HG03060 (cell line): Measurements from ENCODE around the gene SKI.

Experiments used
- ATAC-seq: cut with Tn5 transposase; IDR thresholded peaks from one replicate; pipeline ENCODE4 v1.9.1; 2021; ENCODE audit warnings: low read depth, moderate number of reproducible peaks; ENCODE audit not compliant: unreplicated experiment

SKI gene

DNA sequence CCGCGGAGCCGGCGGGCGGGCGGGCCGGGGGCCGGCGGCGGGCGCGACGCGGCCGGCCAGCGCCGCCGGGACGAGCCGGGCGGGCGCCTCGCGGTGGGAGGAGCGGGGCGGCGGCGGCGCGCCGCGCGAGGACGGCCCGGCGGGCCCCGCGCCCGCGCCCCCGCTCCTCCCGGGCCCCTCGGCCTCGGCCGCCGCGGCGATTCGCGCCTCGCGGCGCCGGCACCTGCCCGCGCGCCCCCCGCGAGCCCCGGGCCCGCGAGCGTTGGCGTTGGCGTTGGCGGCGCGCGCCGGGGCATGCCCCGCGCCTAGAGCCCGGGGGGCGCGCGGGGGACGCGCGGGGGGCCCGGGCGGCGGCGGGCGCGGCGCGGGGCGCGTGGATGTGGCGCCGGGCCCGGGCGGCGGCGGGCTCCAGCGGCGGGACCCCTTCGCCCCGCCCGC, at the start of gene SKI:
Gene SKI, plus strand, starts transcription at position 163 of the 438 bp plus-strand sequence. CDS start 448 bp downstream, outside the sequence.
- ATAC-seq = no peak

- ATAC-seq = no peak
These were observed 49.2 kb upstream of the SKI start for GRCh38 chr1:2178875-2179274.

DNA sequence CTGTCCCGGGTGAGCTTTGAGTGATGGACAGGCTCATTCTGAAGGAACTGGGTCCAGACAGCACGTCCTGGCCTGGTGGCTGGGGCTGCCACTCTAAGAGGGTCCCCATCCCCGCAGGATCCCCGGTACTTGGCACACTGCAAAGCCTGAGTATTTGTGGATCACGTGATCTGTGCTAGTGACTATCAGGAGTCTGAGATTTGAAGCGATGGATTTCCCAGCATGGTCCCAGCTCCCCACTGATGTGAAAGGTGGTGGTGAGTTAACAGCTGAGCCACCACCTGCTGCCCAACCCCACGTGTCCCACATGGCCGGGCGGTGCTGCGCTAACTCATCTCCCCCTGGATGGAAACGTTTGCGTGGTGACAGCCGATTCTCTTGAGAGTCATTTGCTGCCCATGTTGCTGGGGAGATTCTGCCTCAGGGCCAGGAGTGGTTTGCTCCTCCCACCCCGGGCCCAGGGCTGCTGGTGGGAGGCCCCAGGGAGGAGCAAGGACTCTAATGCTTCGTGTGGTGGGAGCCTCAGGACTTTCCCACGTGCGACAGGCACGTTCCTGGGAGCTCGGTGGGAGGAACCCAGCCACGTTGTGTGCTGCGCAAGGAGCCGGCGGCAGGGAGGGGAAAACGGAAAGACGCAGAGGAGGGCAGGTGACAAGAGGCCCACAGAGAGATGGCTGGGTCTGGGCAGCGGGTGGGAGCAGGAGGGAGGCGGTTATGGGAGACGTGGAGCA, 48.7 kb upstream of the SKI start:
- ATAC-seq = no peak

DNA sequence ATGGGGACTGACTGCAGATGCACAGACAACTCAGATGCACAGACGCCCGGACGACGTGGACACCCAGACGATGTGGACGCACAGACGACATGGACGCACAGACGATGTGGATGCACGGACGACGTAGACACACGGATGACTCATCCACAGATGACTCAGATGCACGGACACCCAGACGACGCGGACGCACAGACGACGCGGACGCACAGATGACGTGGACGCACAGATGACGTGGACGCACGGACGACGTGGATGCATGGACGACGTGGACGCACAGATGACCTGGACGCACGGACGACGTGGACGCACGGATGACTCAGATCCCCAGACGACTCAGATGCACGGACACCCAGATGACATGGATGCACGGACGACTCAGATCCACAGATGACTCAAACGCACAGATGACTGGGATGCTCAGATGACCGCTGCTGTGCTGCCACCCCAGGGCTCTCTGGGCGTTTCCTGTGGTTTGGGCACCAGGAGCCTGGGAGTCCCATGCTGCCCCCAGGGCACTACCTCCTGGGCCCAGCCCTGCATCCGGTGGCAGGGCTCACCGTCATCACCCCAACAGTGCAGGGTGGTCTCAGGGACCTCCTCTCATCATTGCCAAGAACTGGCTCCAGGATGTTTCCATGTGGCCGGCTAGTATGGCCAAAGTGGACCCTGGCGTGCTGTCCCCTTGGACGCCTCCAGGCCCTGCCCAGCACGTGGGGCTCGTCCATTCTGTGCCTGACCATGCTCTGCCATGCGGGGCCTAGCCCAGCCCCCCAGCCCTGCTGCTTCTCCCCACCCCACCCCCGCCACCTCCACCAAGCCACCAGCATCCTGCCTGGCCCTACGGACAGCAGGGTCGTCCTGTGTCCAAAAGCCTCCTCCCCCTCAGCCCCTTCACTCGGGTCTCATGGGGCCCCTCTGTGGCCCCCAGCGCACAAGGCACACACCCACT, 47.5 kb upstream of the SKI start:
- ATAC-seq = no peak

GRCh38 chr1:2181271-2181670, 46.8 kb upstream of the SKI start:
- no peak for ATAC-seq

- no peak for ATAC-seq
These were observed 46.4 kb upstream of the SKI start for GRCh38 chr1:2181752-2182151.

- ATAC-seq = no peak
These were observed 45.7 kb upstream of the SKI start for GRCh38 chr1:2182376-2182775.

DNA sequence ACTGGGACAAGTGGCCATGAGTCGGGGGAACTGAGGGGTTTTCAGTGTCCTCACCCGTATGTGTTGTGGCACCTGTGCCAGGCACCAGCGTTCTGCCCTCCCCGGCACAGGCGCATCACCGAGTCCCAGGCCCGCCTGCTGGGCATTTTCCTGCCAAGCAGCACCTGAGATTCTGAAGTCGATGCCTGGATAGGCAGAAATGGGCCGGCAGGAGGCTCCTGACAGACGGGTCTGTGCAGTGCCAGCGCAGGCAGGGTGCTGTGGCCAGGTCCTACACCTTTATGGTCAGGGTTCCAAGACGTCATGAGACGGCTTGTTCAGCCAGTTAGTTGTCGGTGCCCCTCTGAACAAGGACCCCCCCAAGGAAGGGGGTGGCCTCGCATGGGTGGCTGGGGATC, 44.2 kb upstream of the SKI start:
- no peak for ATAC-seq

- no peak for ATAC-seq
These were observed 43.6 kb upstream of the SKI start for GRCh38 chr1:2184531-2184930.

DNA sequence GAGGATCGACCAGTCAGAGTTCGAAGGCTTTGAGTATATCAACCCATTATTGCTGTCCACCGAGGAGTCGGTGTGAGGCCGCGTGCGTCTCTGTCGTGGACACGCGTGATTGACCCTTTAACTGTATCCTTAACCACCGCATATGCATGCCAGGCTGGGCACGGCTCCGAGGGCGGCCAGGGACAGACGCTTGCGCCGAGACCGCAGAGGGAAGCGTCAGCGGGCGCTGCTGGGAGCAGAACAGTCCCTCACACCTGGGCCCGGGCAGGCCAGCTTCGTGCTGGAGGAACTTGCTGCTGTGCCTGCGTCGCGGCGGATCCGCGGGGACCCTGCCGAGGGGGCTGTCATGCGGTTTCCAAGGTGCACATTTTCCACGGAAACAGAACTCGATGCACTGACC, 43.2 kb upstream of the SKI start:
- no peak for ATAC-seq

DNA sequence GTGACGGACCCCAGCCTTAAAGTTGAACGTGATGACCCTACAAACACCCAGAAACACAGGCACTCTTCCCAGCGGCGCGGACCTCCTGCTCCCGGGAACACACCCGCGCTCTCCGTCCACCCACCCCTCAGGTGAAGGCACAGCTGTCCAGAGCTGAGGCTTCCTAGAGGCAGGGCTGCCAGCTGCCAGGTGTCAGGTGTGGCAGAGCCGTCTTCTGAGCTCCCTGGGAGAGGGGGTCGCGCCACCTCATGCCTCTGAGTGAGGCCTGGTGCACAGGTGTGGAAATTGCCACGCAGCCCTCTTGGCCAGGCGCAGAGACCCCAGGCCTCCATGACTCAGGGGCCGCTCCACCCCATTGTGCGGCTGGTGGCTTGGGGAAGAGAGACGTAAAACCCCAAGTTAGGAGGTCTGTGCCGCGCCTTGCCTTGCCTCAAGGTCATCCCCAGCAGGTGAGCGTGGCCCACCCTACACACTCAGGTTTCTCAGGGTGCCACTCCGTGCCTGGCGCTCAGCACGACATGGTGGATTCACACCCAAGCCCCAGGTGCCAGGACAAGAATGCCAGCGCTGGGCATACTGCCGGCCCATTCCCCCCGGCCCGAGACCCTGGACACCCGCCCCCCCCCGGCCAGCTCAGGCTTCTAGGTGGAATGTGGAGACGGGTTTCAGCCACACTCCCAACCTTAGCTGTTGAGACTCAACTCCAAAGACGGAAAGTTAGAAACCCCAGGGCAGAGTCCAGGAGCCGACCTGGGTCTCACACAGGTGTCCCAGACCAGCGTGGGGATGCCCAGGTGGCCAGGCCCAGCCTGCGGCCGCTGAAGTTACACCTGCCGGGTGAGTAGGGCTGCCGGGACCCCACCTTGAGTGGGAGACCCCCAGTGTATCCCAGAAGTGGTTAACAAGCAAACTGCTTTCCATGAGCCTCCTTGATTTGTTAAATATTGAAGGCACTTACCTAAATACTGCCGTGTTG, 42.0 kb upstream of the SKI start:
- no peak for ATAC-seq

- no peak for ATAC-seq
These were observed 41.2 kb upstream of the SKI start for GRCh38 chr1:2186901-2187300.

- no peak for ATAC-seq
These were observed 40.5 kb upstream of the SKI start for GRCh38 chr1:2187619-2188018.

GRCh38 chr1:2188336-2188735, 39.8 kb upstream of the SKI start:
- no peak for ATAC-seq

- ATAC-seq = no peak
These were observed 38.4 kb upstream of the SKI start for GRCh38 chr1:2189459-2190425.

- no peak for ATAC-seq
These were observed 37.6 kb upstream of the SKI start for GRCh38 chr1:2190491-2190976.

DNA sequence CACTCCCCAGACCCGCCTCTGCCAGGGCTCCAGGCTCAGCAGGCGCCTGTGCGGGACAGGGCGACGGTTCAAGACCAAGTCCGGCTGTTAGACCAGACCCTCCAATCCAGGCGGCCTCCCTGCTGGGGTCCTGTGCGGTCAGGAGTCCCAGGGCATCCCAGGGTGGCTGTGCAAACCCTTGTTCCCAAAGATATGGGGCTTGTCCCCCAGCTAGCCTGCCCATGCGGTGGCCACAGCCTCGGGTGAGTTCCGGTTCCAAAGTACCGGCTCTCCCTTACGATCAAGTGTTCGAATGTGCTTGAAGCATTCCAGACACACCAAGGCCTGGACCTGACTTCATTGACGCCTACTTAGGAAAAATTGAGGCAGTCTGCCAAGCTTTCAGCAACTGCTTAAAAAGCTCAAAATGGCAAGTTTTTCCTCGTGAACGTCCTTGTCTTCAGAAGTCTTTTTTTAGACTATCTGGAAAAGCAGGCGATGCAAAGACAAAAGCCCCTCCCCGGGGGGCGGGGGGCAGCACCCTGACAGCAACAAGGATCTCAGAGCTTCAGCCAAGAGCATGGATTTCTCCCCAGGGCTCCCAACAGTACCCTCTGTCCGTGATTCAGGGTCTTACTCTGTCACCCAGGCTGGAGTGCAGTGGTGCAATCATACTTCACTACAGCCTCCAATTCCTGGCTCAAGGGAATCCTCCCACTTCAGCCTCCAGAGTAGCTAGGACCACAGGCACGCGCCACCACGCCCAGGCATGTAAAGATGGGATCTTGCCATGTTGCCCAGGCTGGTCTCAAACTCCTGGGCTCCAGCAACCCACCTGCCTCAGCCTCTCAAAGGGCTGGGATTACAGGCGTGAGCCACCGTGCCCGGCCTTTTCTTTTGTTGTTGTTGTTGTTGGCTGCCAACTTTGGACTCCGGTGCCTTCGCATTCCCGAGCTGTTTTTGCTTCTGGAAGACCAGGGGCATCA, 35.8 kb upstream of the SKI start:
- ATAC-seq = no peak
